Stimulated activated naive CD8-positive, alpha-beta T cell treated with anti-CD3 and anti-CD28 coated beads, Interleukin-15, Interleukin-2, amounts not matched to agents 100 U/mL and 50 U/mL, for 24 hours (primary cell): ENCODE data around the gene KLHDC10.
"Not testable (repeated sequence)": the region's sequence is repeated elsewhere in the genome, so short reads cannot be mapped to it uniquely, and the experiment has no call there.

ENCODE experiments used
- ATAC-seq: fragments of 150-1000 bp; cut with Tn5 transposase; one replicate; pipeline ENCODE4 v1.10.0; 2021
- DNase-seq: peaks from one replicate; pipeline ENCODE4 v3.0.0; 2021

The KLHDC10 gene

GRCh38 chr7:130156140-130156539 is 85.8 kb downstream of the KLHDC10 start:
- ATAC-seq (no peak), DNase-seq (no peak)

- no peak for DNase-seq
- ATAC-seq, result no peak
These were observed 87.4 kb downstream of the KLHDC10 start for GRCh38 chr7:130157700-130158099.

GRCh38 chr7:130160023-130160422 is 89.7 kb downstream of the KLHDC10 start:
- ATAC-seq, result no peak

GRCh38 chr7:130160455-130160854 is 90.1 kb downstream of the KLHDC10 start:
- DNase-seq (no peak), ATAC-seq (no peak)

More at GRCh38 chr7:130160023-130160422, 89.7 kb downstream of the KLHDC10 start:
- no peak for DNase-seq

- DNase-seq (no peak), ATAC-seq (no peak)
These were observed 91.9 kb downstream of the KLHDC10 start for GRCh38 chr7:130162196-130162595.

- ATAC-seq (no peak), DNase-seq (no peak)
These were observed 104.1 kb downstream of the KLHDC10 start for GRCh38 chr7:130174237-130174959.

- DNase-seq (no peak), ATAC-seq (no peak)
These were observed 107.9 kb downstream of the KLHDC10 start for GRCh38 chr7:130178251-130178650.

- no peak for ATAC-seq
These were observed 109.3 kb downstream of the KLHDC10 start for GRCh38 chr7:130179631-130180030.

GRCh38 chr7:130180571-130181262 is 110.4 kb downstream of the KLHDC10 start:
- ATAC-seq, result peak; percentile 100
- DNase-seq, result peak; percentile 36

More at GRCh38 chr7:130179631-130180030, 109.3 kb downstream of the KLHDC10 start:
- no peak for DNase-seq

- DNase-seq (no peak), ATAC-seq (no peak)
These were observed 110.9 kb downstream of the KLHDC10 start for GRCh38 chr7:130181263-130181605.

- DNase-seq (no peak), ATAC-seq (no peak)
These were observed 112.7 kb downstream of the KLHDC10 start for GRCh38 chr7:130182990-130183389.

GRCh38 chr7:130184349-130184748 is 114.0 kb downstream of the KLHDC10 start:
- not testable (repeated sequence) for DNase-seq, ATAC-seq
